ENCODE results near the gene IL10.

GRCh38 chr1:206735553-206736031 is 36.7 kb downstream of the IL10 start:
- TF ChIP-seq CTCF (IDR thresholded peaks at IDR 0.05 in 4 of 5, conservative IDR thresholded peaks at IDR 0.05 in 1 of 5) (no peak), POLR2A (IDR thresholded peaks at IDR 0.05) (no peak)
